RPMI7951 (cell line): ENCODE data around the gene FGF12. TPM values are rescaled to one million over a fixed set of nuclear protein-coding genes. Genes with fewer than 3 reads are reported as not detected.

ENCODE experiments used
- DNase-seq: peaks from one replicate; pipeline ENCODE4 v3.0.0-alpha.2; 2012; ENCODE audit warnings: low read depth
- total RNA-seq: library from RNA; depleted of rRNA; stranded (reverse); fragments of >200 nt; shearing (Covaris generic); gene quantifications from 2 replicates; pipeline ENCODE4 v1.2.3, GENCODE V29; 2014

FGF12 gene
- total RNA-seq, 1 experiment from 2014 or later, result 0.12 TPM

DNA sequence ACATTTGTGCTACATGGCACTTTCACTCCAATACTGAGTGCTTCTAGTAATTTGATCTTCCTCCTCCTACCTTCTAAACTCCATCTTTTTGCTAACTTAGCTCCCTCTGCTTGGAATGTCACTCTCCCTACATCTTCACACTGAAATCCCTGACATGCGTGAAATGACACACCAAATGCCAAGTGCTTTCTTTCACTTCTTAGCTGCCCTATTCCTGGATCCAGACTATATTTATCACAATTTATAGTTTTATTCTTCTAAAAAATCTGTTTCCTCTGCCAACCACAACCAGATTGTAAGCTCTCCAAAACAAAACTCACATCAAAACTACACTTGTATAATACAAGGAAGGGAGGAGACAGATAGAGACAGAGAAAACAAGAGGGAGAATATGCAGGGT is 387.3 kb downstream of the FGF12 start:
- no peak for DNase-seq

DNA sequence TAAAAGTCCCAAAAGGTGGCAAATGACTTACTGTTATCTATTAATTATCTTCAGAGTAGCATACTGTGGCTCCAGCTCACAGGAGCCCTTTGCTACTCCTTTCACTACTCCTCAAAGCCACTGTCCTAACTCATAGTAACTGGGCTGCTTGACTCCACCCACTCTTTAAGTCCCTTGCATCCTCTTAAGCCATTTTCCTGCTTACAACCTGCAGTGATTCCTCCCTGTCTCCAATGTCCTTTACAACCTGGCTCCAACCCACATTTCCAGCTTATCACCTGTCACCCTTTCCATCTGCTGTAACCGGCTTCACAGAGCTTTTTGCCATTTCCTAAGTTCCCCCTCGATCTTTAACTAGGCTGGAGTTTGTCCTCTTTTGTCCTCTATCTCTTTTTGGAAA is 388.1 kb downstream of the FGF12 start:
- no peak for DNase-seq

DNA sequence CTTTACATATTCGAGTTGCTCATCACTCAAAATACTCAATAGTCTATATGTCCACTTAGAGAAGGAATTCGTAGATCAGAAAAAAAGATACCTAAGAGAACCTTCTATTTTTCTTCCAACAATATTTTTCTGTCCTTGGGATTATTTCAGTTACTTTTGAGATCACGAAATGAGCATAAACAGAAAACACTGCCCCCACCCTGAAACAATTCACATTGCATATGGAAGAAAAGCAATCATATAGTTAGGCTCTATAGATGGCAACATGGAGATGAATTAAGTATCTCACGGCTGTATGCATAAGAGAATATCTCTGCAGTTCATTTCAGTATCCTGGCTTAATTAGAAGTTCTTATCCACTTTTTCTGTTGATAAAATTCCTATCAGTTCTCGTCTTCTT is 391.1 kb downstream of the FGF12 start:
- peak; percentile 5 for DNase-seq

DNA sequence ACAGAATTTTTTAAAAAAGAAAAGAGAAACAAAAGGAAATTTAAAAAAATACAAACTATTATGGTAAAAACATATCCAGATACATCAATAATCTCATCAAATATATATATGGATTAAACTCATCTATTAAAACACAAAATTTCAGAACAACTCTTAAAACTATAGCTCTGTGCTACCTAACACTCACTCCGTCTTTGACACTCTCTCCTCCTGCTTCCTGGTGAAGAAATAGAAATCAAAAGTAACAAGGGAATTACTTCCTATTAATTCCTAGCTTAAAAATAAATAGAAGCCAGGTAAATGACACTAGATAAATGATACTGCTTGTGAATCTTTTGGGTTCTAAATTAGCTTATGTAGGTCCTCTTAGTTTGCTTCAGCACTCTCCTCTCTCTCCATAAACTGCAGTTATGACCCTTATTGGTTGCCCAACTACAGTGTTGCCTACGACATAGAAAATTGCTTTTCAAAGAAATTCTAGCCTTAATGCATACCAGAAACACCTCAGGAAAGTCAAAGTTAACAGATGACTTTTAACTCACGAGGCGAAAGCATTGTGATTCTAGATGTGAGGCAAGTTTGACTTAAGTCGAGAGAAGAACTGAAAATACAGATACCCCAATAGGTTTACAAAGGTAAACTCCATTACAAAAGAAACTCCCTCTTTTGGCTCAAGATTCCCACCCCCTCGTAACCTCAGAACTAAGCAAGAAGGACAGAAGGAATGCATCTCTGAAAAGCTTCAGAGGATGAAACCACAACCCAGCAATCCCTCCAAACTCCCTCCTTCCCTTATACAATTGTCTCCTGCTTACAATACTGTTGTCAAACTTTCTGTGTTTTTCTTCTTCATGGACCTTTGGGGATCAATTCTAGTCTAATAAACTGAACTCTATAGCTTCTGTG is 394.7 kb downstream of the FGF12 start:
- no peak for DNase-seq

DNA sequence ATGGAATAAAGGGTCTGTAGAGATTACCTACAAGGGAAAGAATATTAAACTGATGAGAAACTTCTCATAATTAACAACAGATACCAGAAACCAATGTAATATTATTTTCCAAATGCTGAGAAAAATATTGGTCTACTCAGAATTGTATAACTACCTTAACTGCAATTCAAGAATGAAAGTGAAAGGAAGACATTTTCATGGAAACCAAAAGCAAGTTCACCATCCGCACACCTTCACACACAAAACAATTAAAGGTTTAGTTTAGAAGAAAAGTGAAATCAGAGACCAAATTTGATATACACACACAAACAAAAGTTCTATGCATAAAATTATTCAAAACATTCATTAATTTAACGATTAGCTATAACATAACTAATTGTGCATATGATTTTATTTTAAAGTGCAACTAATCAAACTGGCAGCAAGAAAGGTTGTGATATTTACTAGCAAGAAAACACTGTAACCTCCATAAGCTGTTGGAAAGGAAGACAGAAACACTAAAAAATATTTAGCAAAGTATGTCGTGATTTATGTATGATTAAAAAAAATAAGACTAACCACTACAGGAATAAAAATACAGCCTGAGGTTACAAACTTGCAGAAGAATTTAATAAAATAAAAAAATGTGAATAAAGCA is 395.5 kb downstream of the FGF12 start:
- no peak for DNase-seq

DNA sequence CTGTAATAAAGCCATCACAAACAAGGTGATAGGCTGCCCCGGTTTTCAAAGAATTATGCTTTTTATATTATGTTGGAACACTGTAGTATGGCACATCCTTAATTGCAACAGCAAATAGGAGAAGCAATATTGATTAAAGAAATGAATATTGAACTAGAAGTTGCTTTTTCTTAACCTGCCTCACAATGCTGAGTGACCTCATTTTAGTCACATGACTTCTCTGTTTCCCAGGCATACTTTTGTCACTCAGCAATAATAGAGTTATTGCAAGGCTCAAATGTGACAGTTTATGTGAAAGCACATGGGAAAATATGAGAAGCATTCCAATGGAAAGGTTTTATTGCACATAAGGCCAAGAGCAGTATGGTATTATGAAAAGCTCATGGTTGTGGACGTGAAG is 400.7 kb downstream of the FGF12 start:
- DNase-seq, result no peak

DNA sequence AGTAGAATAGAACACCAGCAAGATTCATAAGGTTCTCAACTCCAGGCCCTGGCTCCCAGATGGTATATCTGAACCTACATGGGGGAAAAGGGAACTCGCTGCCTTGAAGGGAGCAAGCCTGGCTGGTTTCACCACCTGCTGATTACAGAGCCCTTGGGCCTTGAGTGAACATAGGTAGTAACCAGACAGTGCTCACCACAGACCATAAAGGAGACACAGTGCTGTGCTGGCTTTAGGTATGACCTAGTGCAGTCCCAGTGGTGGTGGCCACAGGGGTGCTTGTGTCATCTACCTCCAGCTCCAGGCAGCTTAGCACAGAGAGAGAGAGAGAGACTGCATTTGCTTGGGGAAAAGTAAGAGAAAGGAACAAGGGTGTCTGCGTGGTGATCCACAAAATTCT is 409.8 kb downstream of the FGF12 start:
- no peak for DNase-seq

DNA sequence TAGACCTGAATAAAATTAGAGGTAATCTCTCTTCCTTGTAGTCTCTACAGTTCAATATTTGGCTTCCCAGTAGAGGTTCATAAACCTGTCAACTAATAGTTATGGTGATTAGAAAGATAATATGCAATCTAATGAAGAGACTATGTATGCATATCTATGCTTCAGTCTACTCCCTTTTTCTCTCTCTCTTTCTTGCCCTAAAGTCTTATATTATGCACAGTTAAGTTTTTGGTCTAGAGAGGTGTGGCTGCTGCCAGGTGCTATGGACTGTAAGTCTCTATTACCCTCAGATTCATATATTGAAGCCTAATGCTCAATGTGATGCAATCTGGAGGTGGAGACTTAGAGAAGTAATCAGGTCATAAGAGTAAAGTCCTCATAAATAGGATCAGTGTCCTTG is 413.7 kb downstream of the FGF12 start:
- DNase-seq, result no peak

DNA sequence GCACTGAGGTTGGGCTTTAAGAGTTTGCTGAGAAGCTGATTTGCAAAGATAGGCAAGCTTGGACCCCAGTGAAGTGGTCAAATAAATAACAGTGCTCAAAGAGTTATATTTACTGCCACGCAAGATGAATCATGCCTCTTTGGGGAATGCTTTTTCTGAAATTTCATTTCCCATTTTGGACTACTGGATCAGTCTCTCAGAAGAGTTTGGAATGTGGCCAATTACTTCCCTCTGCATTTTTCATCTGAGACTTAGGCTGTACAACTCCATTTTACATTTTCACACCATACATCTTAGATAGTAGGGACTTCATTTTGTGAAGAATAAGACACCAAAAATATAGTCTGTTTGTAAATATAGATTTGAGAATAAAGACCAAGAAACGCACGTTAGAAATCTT is 419.7 kb downstream of the FGF12 start:
- DNase-seq, result no peak

DNA sequence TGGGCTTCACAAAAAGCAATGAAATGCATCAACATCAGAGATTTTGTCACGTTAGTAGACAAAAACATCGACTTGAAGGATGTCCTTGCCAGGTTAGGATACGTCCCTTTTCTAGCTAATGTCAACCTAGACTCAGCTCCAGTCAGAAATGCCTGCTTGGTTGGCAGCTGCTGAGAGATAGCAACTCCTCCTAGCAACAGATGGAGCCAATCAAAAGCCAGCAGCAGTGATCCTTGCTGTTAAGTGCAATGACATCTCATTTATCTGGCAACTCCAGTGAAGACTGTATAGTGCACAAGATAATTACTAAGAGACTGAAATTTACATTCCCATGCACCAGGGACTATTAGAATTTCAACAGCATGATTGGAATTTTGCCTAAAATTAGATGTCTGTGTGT is 424.1 kb downstream of the FGF12 start:
- DNase-seq, result peak; percentile 2

DNA sequence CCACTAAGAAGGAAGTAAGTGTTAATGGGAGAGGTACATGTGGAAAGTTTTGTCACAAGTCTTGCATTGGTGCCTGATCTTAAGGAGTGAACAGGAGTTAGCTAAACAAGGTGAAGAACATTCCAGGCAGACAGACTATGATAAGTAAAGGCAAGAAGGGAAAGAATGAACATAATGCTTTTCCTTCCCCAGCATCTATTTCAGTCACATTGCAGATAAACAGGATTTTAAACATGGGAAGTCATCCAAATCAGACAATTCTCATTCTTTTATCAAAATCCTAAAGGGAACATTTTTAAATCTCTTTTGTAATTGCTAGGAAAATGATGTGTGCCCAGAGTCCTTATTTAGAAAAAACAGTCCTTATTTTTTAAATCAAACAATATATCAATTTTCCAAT is 424.6 kb downstream of the FGF12 start:
- no peak for DNase-seq

DNA sequence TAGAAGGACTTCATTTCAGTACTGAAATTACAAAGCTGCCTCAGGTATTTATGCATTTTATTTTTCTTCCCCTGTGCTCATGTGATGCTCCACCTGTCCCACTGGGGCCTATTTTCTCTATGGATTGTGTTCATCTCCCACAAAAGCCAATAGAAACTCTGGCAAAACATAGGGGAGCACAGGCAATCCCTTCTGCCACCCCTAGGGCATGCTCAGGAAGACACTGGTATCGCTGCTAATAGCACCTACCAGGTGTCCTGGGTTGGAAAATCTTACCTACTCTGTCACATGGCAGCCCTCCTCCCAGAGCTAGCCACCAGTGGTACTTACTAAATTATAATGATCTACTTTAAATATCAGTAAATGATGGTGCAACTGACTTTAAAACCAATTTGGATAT is 427.4 kb downstream of the FGF12 start:
- no peak for DNase-seq

DNA sequence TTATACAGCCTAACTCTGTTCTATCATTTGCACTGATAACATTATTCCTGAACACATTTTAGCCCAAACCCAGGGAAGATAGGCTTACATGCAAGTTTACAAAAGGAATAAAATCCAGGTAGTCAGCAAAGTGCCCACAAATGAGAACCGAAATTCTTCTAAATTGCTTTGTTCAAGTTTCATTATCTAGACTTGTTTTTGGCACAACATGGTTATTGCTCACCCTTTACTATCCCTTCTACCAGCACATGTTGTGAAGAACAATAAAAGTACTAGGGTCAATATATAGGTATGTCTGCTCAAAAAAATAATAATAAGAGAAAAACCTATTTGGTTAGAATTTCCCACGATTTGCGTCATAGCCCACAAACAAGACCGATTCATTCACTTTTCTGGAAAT is 430.5 kb downstream of the FGF12 start:
- no peak for DNase-seq

DNA sequence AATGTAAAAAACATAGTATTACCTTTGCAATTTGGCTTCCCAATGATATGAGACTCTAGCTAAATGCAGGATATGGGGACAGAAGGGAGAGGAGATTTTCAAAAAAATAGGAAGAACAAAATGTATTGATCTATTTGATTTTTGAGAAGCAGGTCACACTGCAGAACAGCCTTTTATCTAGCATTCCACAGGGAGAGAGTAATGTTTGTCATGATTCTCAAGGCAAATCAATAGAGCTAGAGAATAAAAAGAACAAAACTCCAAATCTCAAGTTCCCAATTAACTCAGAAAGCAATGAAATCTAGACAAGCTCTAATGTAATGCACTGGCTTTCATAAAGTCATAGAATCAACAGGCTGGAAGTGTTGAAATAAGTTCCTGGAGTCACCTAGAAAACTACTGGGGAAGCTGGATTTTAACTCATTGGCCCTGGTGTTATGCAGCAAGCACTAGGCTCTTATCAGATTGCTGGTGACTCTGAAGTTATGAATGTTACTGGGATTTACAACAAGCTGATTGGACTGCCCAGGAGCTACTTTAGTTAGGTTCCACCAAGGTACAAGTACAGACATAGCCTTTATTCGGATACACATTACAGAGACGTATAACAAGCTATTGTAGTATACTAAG is 442.8 kb downstream of the FGF12 start:
- DNase-seq, result no peak

DNA sequence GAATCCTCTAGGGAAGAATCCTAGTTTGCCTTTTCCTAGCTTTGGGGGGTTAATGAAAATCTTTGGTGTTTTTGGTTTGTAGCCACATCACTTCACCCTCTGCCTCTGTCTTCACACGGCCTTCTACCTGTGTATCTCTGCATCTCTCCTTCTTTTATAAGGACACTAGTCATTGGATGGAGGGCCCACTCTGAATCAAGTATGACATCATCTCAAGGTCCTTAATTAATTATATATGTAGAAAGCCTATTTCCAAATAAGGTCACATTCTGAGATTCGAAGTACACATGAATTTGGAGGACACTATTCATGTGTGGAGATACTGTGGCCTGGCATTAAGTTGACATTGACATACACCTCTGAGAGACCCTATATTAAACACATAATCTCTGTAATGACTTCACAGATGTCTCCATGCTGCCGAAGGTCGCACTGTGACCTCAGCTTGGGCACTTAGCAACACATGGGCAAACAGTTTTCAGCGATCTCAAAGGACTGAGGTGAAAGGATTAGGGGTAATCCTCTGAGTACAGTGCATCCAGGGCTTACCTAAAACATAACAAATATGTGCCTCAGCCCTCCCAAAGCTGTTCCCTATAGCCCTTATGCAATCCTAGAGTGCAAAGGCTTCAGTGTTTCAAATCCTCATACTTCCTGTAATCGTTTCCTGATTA is 446.0 kb downstream of the FGF12 start:
- no peak for DNase-seq

DNA sequence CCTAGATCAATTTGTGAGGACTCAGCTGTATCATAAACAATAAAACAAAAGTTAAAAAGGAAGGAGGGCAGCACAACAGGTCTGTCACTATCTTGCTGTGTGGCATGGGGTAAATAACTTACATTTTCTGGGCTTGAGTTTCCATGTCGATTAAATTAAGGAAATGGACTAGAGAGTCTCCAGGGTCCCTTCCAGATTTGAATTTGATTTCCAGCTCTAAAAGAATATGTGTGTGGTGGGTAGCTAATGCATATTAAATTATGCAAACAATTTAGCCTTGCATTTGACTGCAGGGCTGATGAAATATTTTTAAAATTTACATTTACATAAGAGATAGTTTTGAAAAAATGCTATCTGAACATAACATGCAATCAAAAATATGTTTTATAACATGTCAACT is 447.7 kb downstream of the FGF12 start:
- DNase-seq, result no peak

DNA sequence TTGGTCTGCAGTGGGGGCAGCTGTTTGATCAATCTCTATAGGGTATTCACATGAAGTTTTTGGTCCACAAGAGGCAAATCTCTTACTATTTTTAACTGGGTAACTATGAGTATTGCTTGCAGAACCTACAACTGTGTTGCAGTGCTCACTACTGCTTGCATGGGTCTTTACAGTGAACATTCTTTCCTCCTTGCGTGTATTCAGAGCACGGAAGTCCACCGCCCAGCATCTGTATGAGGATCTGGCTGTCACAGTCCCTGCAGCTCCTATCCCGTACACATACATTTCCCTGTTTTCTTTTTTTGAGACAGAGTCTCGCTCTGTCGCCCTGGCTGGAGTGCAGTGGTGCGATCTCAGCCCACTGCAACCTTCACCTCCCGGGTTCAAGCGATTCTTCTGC is 449.9 kb downstream of the FGF12 start:
- no peak for DNase-seq

DNA sequence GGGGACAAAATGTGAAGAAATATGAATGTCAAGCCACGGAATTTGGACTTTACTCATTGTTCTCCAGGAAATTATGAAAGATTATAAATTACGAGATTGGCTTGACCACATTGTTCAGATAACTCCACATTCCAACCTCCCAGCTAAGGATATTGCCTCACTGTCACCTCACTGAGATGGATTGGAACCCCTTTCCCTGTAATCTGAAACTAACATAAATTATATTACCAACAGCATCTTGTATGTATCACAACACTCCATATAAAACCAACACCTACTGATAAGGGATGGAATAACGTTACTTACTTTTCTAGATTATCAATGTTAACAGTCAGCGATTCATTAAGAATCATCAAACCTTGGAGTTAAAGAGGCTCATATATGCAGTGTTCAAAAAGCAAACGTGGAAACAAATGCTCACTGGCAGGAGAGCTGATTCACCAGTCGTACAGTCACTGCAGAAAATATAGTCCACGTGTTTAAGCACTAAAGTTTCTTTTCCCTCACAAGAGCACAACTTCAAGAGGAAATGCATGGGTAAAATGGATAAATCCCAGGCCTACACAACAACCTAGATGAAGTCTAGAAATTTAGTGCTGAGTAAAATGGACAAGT is 451.5 kb downstream of the FGF12 start:
- DNase-seq, result no peak

DNA sequence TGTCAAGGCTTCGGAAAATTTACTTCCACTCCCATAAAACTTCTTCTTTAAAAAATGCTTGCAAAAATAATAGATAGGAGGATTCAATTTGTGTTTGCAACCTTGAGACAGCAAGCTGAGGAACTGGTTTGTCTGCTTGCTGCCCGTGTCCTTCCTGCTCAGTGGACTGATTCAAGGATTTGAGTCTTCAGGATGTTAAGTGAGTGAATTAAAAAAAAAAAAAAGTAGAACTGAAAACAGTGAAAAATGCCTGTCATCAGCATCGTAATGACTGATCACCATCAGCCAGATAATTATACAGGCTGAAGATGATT is 453.7 kb downstream of the FGF12 start:
- DNase-seq, result no peak

DNA sequence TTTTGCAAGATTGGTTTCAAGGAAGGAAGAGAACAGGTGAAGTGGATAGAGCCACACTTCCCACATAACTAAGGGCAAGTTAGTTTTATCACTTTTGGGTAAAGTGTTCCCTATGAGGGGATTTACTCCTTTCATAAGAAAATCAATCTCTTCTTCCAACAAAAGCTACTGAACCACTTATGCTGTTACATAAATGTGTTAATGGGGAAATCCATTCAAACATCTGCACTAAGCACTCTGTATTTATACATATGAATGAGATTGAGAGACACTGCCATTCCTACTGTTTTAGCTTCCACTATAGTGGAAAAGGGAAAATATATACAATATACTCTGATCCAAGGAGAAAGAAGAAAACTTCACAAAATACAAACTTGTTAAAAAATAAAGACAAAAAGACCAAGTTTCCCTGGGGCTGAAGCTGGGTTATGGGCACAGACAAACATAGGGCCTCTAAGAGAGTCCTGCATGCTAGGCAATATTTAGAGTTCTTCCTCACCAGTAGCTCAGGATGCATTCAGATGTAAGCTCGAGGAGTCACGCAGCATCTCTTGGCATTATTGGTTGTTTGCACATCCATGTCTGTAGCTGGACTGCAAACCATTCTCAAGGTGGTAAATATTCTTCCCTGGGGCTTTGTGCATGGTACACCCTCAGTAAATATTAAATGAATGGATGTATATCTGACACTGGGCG is 454.2 kb downstream of the FGF12 start:
- no peak for DNase-seq

DNA sequence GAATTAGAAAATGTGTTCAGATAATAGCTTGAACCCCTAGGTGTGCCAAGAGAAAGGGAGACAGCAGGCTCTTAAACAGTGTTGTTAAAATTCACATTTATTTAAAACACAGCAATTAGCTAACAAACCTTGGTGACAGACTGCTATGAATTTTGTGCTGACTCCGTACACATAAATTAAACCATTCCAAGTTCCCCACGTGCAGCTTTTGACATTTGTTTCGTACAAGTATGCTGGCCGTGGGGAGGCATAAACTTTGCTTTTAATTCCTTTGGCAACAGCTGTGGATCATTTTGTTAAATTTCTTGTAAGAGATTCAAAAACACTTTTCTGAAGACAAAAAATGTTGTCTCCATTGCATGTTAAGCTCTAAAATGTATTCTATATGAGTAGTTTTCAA is 465.3 kb downstream of the FGF12 start:
- no peak for DNase-seq

DNA sequence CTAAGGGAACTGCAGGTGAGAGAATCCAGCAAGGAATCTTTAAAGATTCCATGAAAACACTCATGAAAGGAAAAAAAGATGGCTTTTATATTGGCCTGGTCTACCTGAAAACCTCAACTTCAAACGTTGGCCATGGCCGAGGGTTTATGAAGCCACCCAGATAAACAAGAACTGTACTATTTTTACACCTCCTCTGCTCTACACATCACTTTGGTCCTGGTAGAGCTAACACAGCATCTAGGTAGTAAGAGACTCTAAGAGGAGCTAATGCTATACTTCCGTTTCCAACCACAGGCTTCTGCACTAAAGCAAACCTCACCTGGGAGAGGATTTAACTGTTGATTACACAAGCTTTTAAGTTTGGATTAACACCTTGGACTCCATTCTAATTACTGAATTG is 466.2 kb downstream of the FGF12 start:
- no peak for DNase-seq
